ENCODE data around the gene DYRK1A.

DNA sequence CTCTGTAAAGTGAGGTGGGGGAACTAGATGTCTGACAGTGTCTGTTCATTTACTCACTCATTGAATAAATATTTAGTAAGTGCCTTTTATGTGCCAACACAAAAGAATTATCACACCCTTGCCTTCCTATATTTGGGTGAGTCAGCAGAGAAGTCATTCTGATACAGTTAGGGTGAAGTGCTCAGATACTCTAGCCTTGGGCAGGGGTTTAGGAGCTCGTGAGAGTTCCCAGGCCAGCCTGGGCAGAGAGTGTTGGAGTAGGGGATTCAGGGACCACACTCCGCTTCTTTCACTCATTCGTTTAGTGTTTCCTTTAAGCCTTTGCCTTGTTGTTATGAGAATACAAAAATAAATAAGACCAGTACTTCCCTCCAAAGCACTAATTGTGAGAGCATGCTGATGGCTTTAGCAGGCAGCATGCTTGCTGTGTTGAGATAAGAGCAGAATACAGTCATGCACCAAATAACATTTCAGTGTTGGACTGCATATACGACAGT is 83.9 kb downstream of the DYRK1A start:
- TF ChIP-seq POLR2A (IDR thresholded peaks at IDR 0.05; ENCODE audit: low read length) (peak; percentile 40), GATA1 (IDR thresholded peaks at IDR 0.05; ENCODE audit: low read depth, low read length) (no peak)

All from erythroblast (primary cell).